Nephron progenitor cell (in vitro differentiated cells): ENCODE data around the gene TLR4.

Experiments used
- DNase-seq: peaks from one replicate; pipeline ENCODE4 v3.0.0; 2021
- H3K27ac Mint-ChIP-seq: 2 replicates; pipeline ENCODE4 v1.8.0; 2021; ENCODE audit warnings: mild to moderate bottlenecking, moderate library complexity, mixed read lengths
- H3K27me3 Mint-ChIP-seq: 2 replicates; pipeline ENCODE4 v1.8.0; 2021; ENCODE audit warnings: mild to moderate bottlenecking, low read depth, mixed read lengths; ENCODE audit not compliant: poor library complexity
- H3K36me3 Mint-ChIP-seq: 2 replicates; pipeline ENCODE4 v1.8.0; 2021; ENCODE audit warnings: low read depth, mixed read lengths
- H3K4me1 Mint-ChIP-seq: 2 replicates; pipeline ENCODE4 v1.8.0; 2021; ENCODE audit warnings: mixed read lengths
- H3K4me3 Mint-ChIP-seq: 2 replicates; pipeline ENCODE4 v1.8.0; 2021; ENCODE audit warnings: mild to moderate bottlenecking, moderate library complexity, mixed read lengths
- H3K9me3 Mint-ChIP-seq: 2 replicates; pipeline ENCODE4 v1.8.0; 2021; ENCODE audit warnings: mild to moderate bottlenecking, moderate library complexity, mixed read lengths
- TF ChIP-seq, protein P1 (sequence below): fragments of 200-600 bp; sonication (generic); IDR thresholded peaks from 2 replicates; pipeline ENCODE4 v1.5.0; 2021; ENCODE audit warnings: antibody characterized with exemption

TLR4 gene

DNA sequence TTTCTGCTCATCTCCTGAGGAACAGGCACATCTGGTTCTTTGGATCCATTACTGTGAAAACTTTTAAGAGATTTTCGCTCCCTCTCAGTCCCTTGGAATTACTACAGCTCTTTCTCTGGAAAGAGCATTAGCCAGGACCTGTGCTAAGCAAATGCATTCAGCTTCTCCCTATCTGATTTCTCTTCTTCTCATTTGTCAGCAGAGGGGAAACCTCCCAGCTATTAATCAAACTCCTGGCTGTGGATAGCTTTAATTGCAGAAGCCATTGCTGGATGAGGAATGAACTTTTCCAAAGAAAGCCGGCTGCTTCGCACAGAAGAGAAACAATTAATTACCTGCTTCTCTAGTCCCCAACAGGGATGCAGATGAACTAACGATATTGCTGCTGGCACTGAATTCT, 37.9 kb downstream of the TLR4 start:
- Mint-ChIP-seq H3K36me3 (no peaks in the 10 kb centered on the region), H3K9me3 (peaks cover 13% of the 10 kb centered on the region), H3K4me1 (peaks cover 19% of the 10 kb centered on the region), H3K27me3 (no peaks in the 10 kb centered on the region), H3K4me3 (no peak overlapping the region), H3K27ac (peak overlapping the region; percentile 78)
- TF ChIP-seq, protein P1, sequence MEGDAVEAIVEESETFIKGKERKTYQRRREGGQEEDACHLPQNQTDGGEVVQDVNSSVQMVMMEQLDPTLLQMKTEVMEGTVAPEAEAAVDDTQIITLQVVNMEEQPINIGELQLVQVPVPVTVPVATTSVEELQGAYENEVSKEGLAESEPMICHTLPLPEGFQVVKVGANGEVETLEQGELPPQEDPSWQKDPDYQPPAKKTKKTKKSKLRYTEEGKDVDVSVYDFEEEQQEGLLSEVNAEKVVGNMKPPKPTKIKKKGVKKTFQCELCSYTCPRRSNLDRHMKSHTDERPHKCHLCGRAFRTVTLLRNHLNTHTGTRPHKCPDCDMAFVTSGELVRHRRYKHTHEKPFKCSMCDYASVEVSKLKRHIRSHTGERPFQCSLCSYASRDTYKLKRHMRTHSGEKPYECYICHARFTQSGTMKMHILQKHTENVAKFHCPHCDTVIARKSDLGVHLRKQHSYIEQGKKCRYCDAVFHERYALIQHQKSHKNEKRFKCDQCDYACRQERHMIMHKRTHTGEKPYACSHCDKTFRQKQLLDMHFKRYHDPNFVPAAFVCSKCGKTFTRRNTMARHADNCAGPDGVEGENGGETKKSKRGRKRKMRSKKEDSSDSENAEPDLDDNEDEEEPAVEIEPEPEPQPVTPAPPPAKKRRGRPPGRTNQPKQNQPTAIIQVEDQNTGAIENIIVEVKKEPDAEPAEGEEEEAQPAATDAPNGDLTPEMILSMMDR, result no peak
- DNase-seq, result no peak

DNA sequence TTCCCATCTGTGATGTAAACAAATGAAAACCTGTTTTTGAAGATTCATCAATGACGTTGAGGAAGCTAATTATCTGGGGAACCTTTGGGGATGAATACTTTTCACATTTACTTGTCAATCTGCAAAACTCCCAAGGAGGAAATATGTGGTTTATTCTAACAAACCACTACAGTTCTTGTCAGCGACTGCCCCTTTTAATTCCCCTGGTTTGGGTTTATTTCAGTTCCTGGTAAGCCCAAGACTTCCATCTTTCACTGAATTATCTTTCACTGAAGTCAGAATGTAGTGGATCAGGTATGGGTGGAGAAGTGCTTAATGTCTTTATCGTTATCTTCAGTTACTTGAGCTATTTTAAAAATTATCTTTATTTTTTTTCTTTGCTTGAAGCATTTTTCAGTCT, 40.2 kb downstream of the TLR4 start:
- peaks cover 19% of the 10 kb centered on the region for H3K4me1 Mint-ChIP-seq
- H3K27me3 Mint-ChIP-seq, result no peaks in the 10 kb centered on the region
- no peak overlapping the region for H3K4me3 Mint-ChIP-seq
- H3K9me3 Mint-ChIP-seq, result peaks cover 13% of the 10 kb centered on the region
- no peak for DNase-seq
- no peak overlapping the region for H3K27ac Mint-ChIP-seq
- TF ChIP-seq, protein P1, result no peak
- H3K36me3 Mint-ChIP-seq, result no peaks in the 10 kb centered on the region

- H3K4me3 Mint-ChIP-seq, result no peak overlapping the region
- DNase-seq, result no peak
- TF ChIP-seq, protein P1, result no peak
- H3K36me3 Mint-ChIP-seq, result no peaks in the 10 kb centered on the region
- peaks cover 20% of the 10 kb centered on the region for H3K4me1 Mint-ChIP-seq
- H3K27me3 Mint-ChIP-seq, result no peaks in the 10 kb centered on the region
- H3K27ac Mint-ChIP-seq, result no peak overlapping the region
- peaks cover 13% of the 10 kb centered on the region for H3K9me3 Mint-ChIP-seq
These were observed 40.7 kb downstream of the TLR4 start for GRCh38 chr9:117744856-117745389.

DNA sequence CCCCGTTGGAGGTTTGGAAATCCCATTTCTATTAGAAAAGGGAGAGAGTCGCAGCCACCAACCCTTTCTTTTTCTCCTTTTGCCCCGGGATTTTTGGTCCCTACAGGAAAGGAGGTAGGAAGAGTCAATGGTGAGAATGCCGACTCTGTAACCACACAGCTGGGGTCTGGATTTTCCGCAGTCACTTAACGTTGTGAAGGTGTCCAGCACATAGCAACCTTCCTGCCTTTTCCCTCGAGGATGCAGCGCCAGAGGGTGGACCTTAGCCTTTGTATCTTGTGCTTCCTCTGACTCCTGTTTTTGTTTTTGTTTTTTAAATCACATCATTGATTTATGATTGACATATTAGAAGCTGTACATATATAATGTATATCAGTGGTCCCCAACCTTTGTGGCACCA, 41.4 kb downstream of the TLR4 start:
- DNase-seq, result no peak
- H3K27me3 Mint-ChIP-seq, result no peaks in the 10 kb centered on the region
- peaks cover 13% of the 10 kb centered on the region for H3K9me3 Mint-ChIP-seq
- TF ChIP-seq, protein P1, result no peak
- H3K36me3 Mint-ChIP-seq, result no peaks in the 10 kb centered on the region
- no peak overlapping the region for H3K27ac Mint-ChIP-seq
- H3K4me1 Mint-ChIP-seq, result peaks cover 27% of the 10 kb centered on the region
- no peak overlapping the region for H3K4me3 Mint-ChIP-seq

DNA sequence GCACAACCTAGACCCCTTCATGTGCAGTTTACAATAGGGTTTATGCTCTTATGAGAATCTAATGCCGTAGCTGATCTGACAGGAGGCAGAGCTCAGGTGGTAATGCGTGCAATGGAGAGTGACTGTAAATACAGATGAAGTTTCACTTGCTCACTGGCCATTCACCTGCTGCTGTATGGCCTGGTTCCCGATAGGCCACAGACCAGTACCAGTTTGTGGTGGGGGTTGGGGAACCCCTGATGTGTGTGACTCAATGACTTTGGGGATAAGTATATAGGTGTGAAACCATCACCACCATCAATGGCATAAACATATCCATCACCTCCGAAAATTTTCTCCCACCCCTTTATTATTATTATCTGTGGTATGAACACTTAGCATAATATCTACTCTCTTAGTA, 42.1 kb downstream of the TLR4 start:
- H3K27ac Mint-ChIP-seq, result no peak overlapping the region

More for the DNA sequence above, 42.1 kb downstream of the TLR4 start:
- Mint-ChIP-seq H3K4me3 (no peak overlapping the region), H3K36me3 (no peaks in the 10 kb centered on the region), H3K9me3 (peaks cover 13% of the 10 kb centered on the region), H3K27me3 (no peaks in the 10 kb centered on the region), H3K4me1 (peaks cover 26% of the 10 kb centered on the region)
- DNase-seq, result no peak
- TF ChIP-seq, protein P1, result no peak
